HG03175 (cell line): ENCODE measurements around the gene PLCB4.

Experiments
- ATAC-seq: cut with Tn5 transposase; IDR thresholded peaks from one replicate; pipeline ENCODE4 v1.9.1; 2021; ENCODE audit warnings: mild to moderate bottlenecking, moderate library complexity; ENCODE audit not compliant: unreplicated experiment

PLCB4 gene

GRCh38 chr20:9478771-9479170, 409.9 kb downstream of the PLCB4 start:
- no peak for ATAC-seq

- ATAC-seq, result no peak
Observed at GRCh38 chr20:9480066-9480465, 411.2 kb downstream of the PLCB4 start.

GRCh38 chr20:9482180-9482579, 413.3 kb downstream of the PLCB4 start:
- no peak for ATAC-seq

GRCh38 chr20:9483131-9483530, 414.2 kb downstream of the PLCB4 start:
- no peak for ATAC-seq

GRCh38 chr20:9485614-9486340, 416.9 kb downstream of the PLCB4 start:
- ATAC-seq, result no peak

GRCh38 chr20:9487231-9487630, 418.3 kb downstream of the PLCB4 start:
- ATAC-seq, result no peak

GRCh38 chr20:9488063-9488462, 419.2 kb downstream of the PLCB4 start:
- ATAC-seq, result no peak

GRCh38 chr20:9490161-9490560, 421.3 kb downstream of the PLCB4 start:
- no peak for ATAC-seq

GRCh38 chr20:9490631-9491030, 421.7 kb downstream of the PLCB4 start:
- ATAC-seq, result no peak

- ATAC-seq, result no peak
Observed at GRCh38 chr20:9491324-9491723, 422.4 kb downstream of the PLCB4 start.

- no peak for ATAC-seq
Observed at GRCh38 chr20:9492067-9492466, 423.2 kb downstream of the PLCB4 start.

- no peak for ATAC-seq
Observed at GRCh38 chr20:9493803-9494202, 424.9 kb downstream of the PLCB4 start.

GRCh38 chr20:9495701-9496100, 426.8 kb downstream of the PLCB4 start:
- no peak for ATAC-seq

- ATAC-seq, result no peak
Observed at GRCh38 chr20:9496155-9496554, 427.3 kb downstream of the PLCB4 start.

- no peak for ATAC-seq
Observed at GRCh38 chr20:9498322-9498721, 429.4 kb downstream of the PLCB4 start.

GRCh38 chr20:9499126-9499899, 430.4 kb downstream of the PLCB4 start:
- no peak for ATAC-seq

GRCh38 chr20:9500121-9500520, 431.2 kb downstream of the PLCB4 start:
- no peak for ATAC-seq

GRCh38 chr20:9501473-9501872, 432.6 kb downstream of the PLCB4 start:
- no peak for ATAC-seq

- no peak for ATAC-seq
Observed at GRCh38 chr20:9503526-9504245, 434.8 kb downstream of the PLCB4 start.

GRCh38 chr20:9506280-9506821, 437.5 kb downstream of the PLCB4 start:
- ATAC-seq, result no peak

- ATAC-seq, result no peak
Observed at GRCh38 chr20:9506964-9507369, 438.1 kb downstream of the PLCB4 start.
